Muscle of arm (tissue), 12 donors: ENCODE data around the gene IMMP2L. TPM values are rescaled to one million over a fixed set of nuclear protein-coding genes. Genes with fewer than 3 reads are reported as not detected.
"Not testable (repeated sequence)": the region's sequence is repeated elsewhere in the genome, so short reads cannot be mapped to it uniquely, and the experiment has no call there.

Experiments
- DNase-seq: peaks from one replicate; pipeline ENCODE4 v3.0.0-alpha.2; 2013
- polyA plus RNA-seq, 12 donors: library from polyadenylated mRNA; unstranded; fragments of 120-200 nt; gene quantifications; one replicate each; pipeline ENCODE4 v1.2.1, GENCODE V29; 2013; ENCODE audit not compliant: insufficient read length in 12 of 12

The IMMP2L gene
- polyA plus RNA-seq, 12 donors, result 12.5 to 23.9 (median 16.2) TPM; not detected in 1

DNA sequence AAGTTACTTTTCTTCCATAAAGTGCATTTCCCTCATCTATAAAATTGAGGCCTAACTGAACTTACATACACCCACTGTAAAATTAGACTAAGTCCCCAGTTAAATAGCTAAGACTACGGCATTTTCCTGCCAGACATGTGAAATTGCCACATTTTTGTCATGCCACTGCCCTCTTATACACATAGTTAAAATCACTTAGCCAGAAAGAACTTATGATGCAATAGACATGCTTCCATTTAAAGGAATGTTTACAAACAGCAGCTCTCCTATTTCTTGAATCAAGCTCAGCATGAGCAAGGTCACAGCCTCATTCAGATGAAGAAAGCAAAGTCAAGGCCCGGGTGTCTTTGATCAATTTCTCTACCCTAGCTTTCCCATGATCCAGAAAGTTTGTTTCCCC lies 295.7 kb downstream of the IMMP2L start:
- DNase-seq, result no peak

DNA sequence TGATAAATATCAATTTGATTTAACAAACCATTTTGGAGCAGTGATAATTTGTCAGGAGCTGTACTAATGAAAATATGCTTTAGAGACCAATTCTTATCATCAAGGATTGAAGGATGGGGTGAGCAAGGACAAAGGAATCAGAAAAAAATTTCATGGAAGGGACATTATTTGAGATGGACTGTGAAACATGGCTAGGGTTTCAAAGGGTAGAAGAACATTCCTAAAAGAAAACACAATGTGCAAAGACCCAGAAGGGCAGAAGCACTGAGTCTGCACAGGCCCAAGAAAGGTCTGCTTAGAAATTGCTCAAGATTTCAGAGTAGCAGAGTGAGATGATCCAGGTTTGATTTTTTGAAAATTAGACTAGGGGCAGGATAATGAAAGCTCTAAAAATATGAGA lies 296.9 kb downstream of the IMMP2L start:
- DNase-seq, result no peak

GRCh38 chr7:111264981-111265380 lies 297.3 kb downstream of the IMMP2L start:
- DNase-seq, result no peak

GRCh38 chr7:111264111-111264868 lies 298.0 kb downstream of the IMMP2L start:
- no peak for DNase-seq

GRCh38 chr7:111262293-111263116 lies 299.8 kb downstream of the IMMP2L start:
- DNase-seq, result no peak

- no peak for DNase-seq
Observed at GRCh38 chr7:111261496-111261895, 300.8 kb downstream of the IMMP2L start.

DNA sequence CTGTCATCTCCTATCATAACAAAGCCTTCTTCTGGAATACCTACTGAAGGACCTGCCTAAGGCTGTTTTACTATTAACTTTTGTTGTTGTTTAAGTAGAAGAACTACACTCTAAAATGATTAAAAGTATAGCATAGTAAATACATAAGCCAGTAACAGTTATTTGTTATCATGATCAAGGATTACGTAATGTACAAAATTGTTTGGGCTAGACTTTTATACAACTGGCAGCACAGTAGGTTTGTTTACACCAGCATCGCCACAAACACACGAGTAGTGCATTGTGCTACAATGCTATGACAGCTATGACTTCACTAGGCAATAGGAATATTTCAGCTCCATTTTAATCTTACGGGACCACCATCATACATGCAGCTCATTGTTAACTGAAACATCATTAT lies 302.3 kb downstream of the IMMP2L start:
- DNase-seq, result no peak

- DNase-seq, result no peak
Observed at GRCh38 chr7:111256391-111256790, 305.9 kb downstream of the IMMP2L start.

DNA sequence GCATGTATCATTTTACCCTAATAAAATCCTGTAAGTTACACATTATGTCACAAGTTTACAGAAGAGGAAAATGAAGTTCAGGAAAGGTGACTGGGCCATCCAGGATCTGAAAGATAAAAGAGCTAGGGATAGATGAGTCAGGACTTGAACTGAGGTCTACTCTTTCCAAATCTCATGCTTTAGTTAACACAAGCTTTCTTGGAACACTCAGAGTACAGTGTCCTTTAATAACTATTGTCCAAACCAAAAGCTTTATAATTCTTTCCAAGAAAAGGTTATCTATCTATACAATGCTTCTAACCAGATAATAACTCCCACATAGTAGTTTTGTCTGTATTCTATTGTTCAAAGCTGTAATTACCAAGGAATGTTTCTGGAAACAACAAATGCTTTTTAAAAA lies 306.7 kb downstream of the IMMP2L start:
- no peak for DNase-seq

- not testable (repeated sequence) for DNase-seq
Observed at GRCh38 chr7:111251365-111251764, 310.9 kb downstream of the IMMP2L start.

DNA sequence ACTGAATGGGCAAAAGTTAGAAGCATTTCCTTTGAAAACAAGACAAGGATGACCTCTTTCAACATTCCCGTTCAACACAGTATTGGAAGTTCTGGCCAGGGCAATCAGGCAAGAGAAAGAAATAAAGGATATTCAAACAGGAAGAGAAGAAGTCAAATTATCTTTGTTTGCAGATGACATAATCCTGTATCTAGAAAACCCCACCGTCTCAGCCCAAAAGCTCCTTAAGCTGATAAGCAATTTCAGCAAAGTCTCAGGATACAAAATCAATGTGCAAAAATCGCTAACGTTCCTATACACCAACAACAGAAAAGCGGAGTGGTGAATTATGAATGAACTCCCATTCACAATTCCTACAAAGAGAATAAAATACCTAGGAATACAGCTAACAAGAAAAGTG lies 312.5 kb downstream of the IMMP2L start:
- not testable (repeated sequence) for DNase-seq

DNA sequence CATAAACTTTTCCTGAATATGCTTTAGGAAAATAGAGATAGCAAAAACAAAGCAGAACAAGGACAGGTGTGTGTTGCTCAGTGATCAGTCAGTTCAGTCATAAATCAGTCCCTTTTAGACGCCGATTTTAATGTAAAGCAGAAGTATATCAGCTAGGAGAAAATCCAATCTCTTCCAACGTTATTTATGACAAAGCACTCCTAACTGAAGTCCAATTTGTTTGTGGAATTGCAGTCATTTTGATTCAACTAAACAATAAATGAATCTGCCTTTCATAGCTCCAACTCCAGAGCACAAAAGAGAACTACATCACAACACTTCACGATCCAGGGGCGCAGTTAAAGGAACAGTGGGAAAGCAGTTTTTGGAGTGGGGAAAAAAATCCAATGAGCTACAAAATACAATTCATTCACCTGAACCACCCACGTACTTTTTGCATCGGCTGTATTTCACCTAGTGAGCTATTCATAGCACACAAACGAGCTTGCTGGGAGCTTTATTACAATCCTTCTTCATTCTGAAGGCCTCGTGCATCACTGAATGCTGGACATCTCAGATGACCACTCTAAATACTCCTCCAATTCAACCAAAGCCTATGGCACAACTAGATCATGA lies 320.0 kb downstream of the IMMP2L start:
- DNase-seq, result no peak

GRCh38 chr7:111240371-111240770 lies 321.9 kb downstream of the IMMP2L start:
- no peak for DNase-seq

GRCh38 chr7:111239437-111239836 lies 322.9 kb downstream of the IMMP2L start:
- no peak for DNase-seq

DNA sequence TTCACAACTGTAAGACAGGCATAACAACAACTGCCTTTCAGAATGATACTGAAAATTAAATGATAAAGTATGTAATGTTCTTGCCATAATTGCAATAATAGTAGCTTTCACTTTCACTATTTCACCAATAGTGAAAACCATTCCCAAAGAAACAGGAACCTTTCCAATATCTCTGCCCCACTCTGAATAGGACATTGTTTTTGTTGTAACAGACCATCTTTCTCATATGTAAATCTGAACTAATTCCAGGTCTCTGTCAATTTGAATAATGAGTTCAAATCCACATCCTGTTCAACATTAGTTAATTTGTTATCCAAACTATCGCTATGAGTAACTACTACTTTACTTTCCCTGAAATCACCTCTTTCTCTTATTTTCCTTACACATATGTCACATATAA lies 323.4 kb downstream of the IMMP2L start:
- DNase-seq, result no peak

- DNase-seq, result no peak
Observed at GRCh38 chr7:111235709-111236108, 326.6 kb downstream of the IMMP2L start.

GRCh38 chr7:111232249-111233084 lies 329.8 kb downstream of the IMMP2L start:
- DNase-seq, result no peak

DNA sequence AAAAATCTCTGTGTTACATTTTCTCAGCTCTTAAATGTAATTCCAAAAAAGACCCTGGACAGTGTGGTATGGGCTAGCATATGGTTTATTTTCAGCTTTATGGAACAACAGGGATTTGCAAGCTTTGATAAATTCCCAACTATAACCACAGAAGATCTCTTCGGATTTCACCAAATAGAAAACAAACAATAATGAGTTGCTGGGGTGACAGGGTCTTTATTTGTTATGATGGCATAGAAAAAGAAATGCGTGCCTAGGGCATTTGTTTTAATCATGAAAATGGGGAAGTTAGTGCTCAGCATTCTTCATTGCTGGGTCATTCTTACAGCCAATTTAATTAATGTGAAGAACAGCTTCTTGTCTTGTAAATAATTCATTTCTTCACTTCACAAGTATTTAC lies 332.4 kb downstream of the IMMP2L start:
- no peak for DNase-seq

- no peak for DNase-seq
Observed at GRCh38 chr7:111229181-111229740, 333.0 kb downstream of the IMMP2L start.

DNA sequence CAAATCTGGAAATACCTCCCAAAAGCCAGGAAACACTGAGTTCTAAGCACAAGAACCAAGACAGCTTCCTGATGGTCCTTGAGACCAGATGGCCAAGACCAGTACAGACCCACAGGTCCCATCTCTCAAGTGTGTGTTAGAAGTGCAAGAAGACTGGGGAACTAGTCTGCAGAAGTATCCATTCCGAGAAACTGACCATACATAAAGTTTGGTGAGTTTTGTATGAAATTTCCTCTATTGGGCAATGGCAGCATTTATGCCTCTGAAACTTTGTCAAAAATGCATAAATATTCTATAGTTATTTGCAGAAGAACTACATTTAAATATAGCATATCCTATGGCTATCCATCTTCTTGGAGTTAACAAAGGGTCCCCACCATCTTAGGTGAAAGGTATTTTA lies 333.9 kb downstream of the IMMP2L start:
- DNase-seq, result no peak

GRCh38 chr7:111226800-111227199 lies 335.5 kb downstream of the IMMP2L start:
- DNase-seq, result no peak
